B cell (primary cell): ENCODE results near the gene KLF8.
A peak's percentile ranks its signal among the peaks of the same experiment; 100 is the strongest.

ENCODE experiments used
- CTCF ChIP-seq: fragments of 200-600 bp; IDR thresholded peaks from one replicate; pipeline ENCODE4 v1.8.0; 2022; ENCODE audit warnings: antibody characterized with exemption, mild to moderate bottlenecking
- EZH2 ChIP-seq: IDR thresholded peaks from 2 replicates; pipeline ENCODE4 v1.6.1; 2012; ENCODE audit warnings: borderline replicate concordance, low read depth, mild to moderate bottlenecking, moderate library complexity, low read length; ENCODE audit not compliant: insufficient read depth, poor library complexity, severe bottlenecking

- TF ChIP-seq CTCF (peak; percentile 69), EZH2 (no peak)
Measured at GRCh38 chrX:56248492-56248891, 16.3 kb downstream of the KLF8 start.
